ENCODE results near the gene PRPF18. TPM values are rescaled to one million over a fixed set of nuclear protein-coding genes. Genes with fewer than 3 reads are reported as not detected.

The PRPF18 gene
- total and polyA plus RNA-seq, 12 donors = 6.7 to 17.1 (median 14.4) TPM

GRCh38 chr10:13628661-13629060, 41.9 kb downstream of the PRPF18 start:
- no peak for TF ChIP-seq CTCF (IDR thresholded peaks at IDR 0.05)
- Histone ChIP-seq H3K27ac (no peak overlapping the region), H3K36me3 (peaks cover 0 to 72% (median 0%) of the 10 kb centered on the region in 9 donors), H3K9me3 (no peaks in the 10 kb centered on the region), H3K4me3 (no peak overlapping the region), H3K27me3 (no peaks in the 10 kb centered on the region), H3K4me1 (peaks cover 0 to 24% (median 6%) of the 10 kb centered on the region in 9 donors)
- ATAC-seq = no peak
- DNase-seq = no peak
- intact Hi-C loops (cut with DNase I) = no loop called here
- WGBS, 2 donors = 70 to 83% methylated on average over 7 of the region's 7 CpGs

GRCh38 chr10:13629116-13629515, 42.4 kb downstream of the PRPF18 start:
- Histone ChIP-seq H3K4me1 (peaks cover 0 to 28% (median 8%) of the 10 kb centered on the region in 9 donors), H3K4me3 (no peak overlapping the region), H3K9me3 (no peaks in the 10 kb centered on the region), H3K27ac (no peak overlapping the region), H3K27me3 (no peaks in the 10 kb centered on the region), H3K36me3 (peaks cover 0 to 68% (median 0%) of the 10 kb centered on the region in 9 donors)
- DNase-seq = no peak
- intact Hi-C loops (cut with DNase I) = no loop called here
- TF ChIP-seq CTCF (IDR thresholded peaks at IDR 0.05) = no peak
- no peak for ATAC-seq
- WGBS, 2 donors = 84% methylated on average over 2 of the region's 2 CpGs

- Histone ChIP-seq H3K4me1 (peaks cover 0 to 38% (median 19%) of the 10 kb centered on the region in 9 donors), H3K4me3 (no peak overlapping the region), H3K9me3 (no peaks in the 10 kb centered on the region), H3K27ac (no peak overlapping the region), H3K36me3 (peaks cover 0 to 58% (median 0%) of the 10 kb centered on the region in 9 donors), H3K27me3 (no peaks in the 10 kb centered on the region)
- intact Hi-C loops (cut with DNase I) = no loop called here
- no peak for ATAC-seq
- TF ChIP-seq CTCF (IDR thresholded peaks at IDR 0.05) = no peak
- no peak for DNase-seq
Measured at GRCh38 chr10:13630231-13630630, 43.5 kb downstream of the PRPF18 start.

GRCh38 chr10:13631594-13631993, 44.8 kb downstream of the PRPF18 start:
- H3K27ac ChIP-seq = peak overlapping the region; percentile 35 to 91 (median 82)
- peaks cover 0 to 46% (median 0%) of the 10 kb centered on the region in 9 donors for H3K36me3 ChIP-seq
- TF ChIP-seq CTCF (IDR thresholded peaks at IDR 0.05) = no peak
- intact Hi-C loops (cut with DNase I) = no loop called here
- H3K4me1 ChIP-seq = peaks cover 0 to 48% (median 19%) of the 10 kb centered on the region in 9 donors
- ATAC-seq (no peak), DNase-seq (no peak)
- WGBS, 2 donors = 89 to 92% methylated on average over 6 of the region's 6 CpGs
- H3K4me3 ChIP-seq = no peak overlapping the region
- no peaks in the 10 kb centered on the region for H3K27me3 ChIP-seq
- no peaks in the 10 kb centered on the region for H3K9me3 ChIP-seq

Measured in heart right ventricle (tissue), 16 donors.